Mononuclear cell (primary cell): ENCODE measurements around the gene RPN2. TPM values are rescaled to one million over a fixed set of nuclear protein-coding genes. Genes with fewer than 3 reads are reported as not detected.

Experiments used
- H3K27me3 ChIP-seq: 2 replicates; pipeline ENCODE4 v1.6.0; 2011; ENCODE audit warnings: low read length, control low read depth; ENCODE audit not compliant: insufficient read depth
- H3K4me1 ChIP-seq: 2 replicates; pipeline ENCODE4 v1.5.1; 2011; ENCODE audit warnings: mild to moderate bottlenecking, low read length, control low read depth; ENCODE audit not compliant: insufficient read depth
- H3K4me3 ChIP-seq: 2 replicates; pipeline ENCODE4 v1.5.1; 2011; ENCODE audit warnings: mild to moderate bottlenecking, low read length, moderate library complexity
- H3K9me3 ChIP-seq: 2 replicates; pipeline ENCODE4 v1.5.1; 2011; ENCODE audit warnings: low read depth, mild to moderate bottlenecking, control low read depth, low read length
- total RNA-seq: library from RNA; depleted of rRNA; stranded (reverse); fragments of >200 nt; gene quantifications from one replicate; pipeline ENCODE4 v1.2.3, GENCODE V29; 2012

RPN2 gene
- total RNA-seq, 1 donor, result 124 TPM

DNA sequence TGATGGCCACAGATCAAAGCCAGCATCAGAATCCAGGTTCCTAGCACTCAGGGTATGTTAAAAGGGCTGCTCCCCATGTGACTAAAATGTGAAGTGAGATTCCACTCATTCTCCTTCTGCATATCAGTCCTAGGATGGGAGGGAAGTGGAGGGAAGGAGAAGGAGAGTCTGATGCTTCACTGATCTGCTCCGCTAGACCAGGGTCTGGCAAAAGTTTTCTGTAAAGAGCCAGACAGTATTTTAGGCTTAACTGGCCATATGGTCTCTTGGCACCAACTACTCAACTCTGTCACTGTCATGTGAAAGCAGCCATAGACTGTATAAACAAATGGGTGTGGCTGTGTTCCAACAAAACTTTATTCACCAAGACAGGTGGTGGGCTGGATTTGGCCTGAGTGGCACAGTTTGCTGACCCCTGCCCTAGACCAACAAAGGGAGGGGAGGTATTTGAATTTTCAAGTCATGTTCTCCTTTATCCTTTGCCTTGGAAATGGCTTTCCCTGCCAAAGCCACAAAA lies 59.9 kb downstream of the RPN2 start:
- Histone ChIP-seq H3K4me1 (no peaks in the 10 kb centered on the region), H3K9me3 (no peaks in the 10 kb centered on the region), H3K4me3 (no peak overlapping the region), H3K27me3 (no peaks in the 10 kb centered on the region)

DNA sequence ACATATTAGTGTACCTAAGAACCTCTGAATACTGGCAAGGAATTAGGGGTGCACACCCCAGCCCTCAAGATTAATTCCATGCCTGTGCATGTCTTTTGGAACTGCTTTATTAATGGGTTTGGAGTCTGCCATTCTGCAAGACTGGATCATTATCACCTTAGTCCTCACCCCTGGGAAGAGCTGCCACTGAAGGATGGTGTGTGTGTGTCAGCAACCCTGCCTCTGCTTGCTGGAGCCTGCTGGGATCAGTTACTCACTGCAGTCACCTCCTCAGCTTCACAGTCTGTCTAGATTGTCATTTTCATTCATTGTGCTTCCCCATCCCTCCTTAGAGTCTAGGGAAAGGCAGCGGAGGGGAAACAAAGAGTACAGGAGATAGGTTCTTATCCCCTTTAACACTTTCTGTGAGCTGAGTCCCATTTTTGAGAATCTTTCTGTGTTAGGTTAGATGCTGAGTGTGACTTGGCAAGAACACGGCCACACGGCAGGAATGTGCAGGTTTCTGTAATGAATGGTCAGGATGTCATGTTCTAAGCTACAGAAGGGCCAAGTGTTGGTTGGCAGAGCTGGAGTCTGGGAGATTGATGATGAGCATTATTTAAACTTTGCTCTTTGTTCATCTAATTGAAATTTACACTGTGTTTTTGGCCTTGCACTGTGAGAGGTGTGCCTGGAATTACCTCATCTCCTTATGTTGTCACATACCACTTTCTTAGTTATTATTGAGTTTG lies 61.4 kb downstream of the RPN2 start:
- no peak overlapping the region for H3K4me3 ChIP-seq
- H3K9me3 ChIP-seq, result no peaks in the 10 kb centered on the region
- no peaks in the 10 kb centered on the region for H3K27me3 ChIP-seq
- no peaks in the 10 kb centered on the region for H3K4me1 ChIP-seq

- Histone ChIP-seq H3K9me3 (no peaks in the 10 kb centered on the region), H3K4me1 (no peaks in the 10 kb centered on the region), H3K27me3 (no peaks in the 10 kb centered on the region), H3K4me3 (no peak overlapping the region)
Measured at GRCh38 chr20:37242503-37242902, 63.4 kb downstream of the RPN2 start.

GRCh38 chr20:37243076-37243936 lies 64.2 kb downstream of the RPN2 start:
- no peaks in the 10 kb centered on the region for H3K4me1 ChIP-seq
- H3K4me3 ChIP-seq, result no peak overlapping the region
- H3K27me3 ChIP-seq, result no peaks in the 10 kb centered on the region
- no peaks in the 10 kb centered on the region for H3K9me3 ChIP-seq

- Histone ChIP-seq H3K4me1 (no peaks in the 10 kb centered on the region), H3K4me3 (no peak overlapping the region), H3K9me3 (no peaks in the 10 kb centered on the region)
Measured at GRCh38 chr20:37243937-37244571, 64.9 kb downstream of the RPN2 start.

DNA sequence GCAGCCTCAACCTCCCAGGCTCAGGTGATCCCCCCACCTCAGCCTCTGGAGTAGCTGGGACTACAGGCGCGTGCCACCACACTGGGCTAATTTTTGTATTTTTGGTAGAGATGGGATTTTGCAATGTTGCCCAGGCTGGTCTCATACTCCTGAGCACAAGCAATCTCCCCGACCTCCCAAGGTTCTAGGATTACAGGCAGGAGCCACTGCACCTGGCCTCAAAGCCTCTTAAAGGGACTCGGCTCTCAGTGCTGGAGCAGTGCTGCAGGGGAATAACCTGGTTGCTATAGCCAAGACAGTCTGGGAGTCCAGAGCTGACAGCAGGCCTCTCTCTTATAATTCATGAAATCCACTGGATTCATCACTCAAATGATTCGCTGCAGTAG lies 65.4 kb downstream of the RPN2 start:
- Histone ChIP-seq H3K4me3 (no peak overlapping the region), H3K27me3 (no peaks in the 10 kb centered on the region), H3K9me3 (no peaks in the 10 kb centered on the region), H3K4me1 (no peaks in the 10 kb centered on the region)

More at GRCh38 chr20:37243937-37244571, 64.9 kb downstream of the RPN2 start:
- no peaks in the 10 kb centered on the region for H3K27me3 ChIP-seq

GRCh38 chr20:37245216-37246150 lies 66.4 kb downstream of the RPN2 start:
- no peaks in the 10 kb centered on the region for H3K9me3 ChIP-seq
- no peaks in the 10 kb centered on the region for H3K27me3 ChIP-seq
- H3K4me1 ChIP-seq, result no peaks in the 10 kb centered on the region
- H3K4me3 ChIP-seq, result no peak overlapping the region

GRCh38 chr20:37246736-37247135 lies 67.6 kb downstream of the RPN2 start:
- no peaks in the 10 kb centered on the region for H3K9me3 ChIP-seq
- H3K27me3 ChIP-seq, result no peaks in the 10 kb centered on the region
- H3K4me1 ChIP-seq, result no peaks in the 10 kb centered on the region
- H3K4me3 ChIP-seq, result no peak overlapping the region

DNA sequence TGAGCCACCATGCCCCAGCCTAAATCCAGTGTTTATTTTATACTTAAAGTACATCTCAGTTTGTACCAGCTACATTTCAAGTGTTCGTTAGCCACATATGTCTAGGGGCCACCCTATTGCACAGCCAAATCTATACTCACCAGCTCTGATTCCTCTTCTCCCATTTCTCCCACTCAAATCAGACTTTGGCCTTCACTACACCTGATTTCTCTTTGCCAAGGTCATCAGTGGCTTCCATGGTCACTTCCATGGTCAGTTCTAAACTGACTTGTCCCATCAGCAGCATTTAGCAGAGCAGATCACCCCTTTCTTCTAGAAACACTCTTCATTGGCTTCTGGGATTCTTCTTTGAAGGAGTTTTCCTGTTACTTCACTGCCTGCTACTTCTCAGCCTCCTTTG lies 68.4 kb downstream of the RPN2 start:
- H3K27me3 ChIP-seq, result no peaks in the 10 kb centered on the region
- no peak overlapping the region for H3K4me3 ChIP-seq
- no peaks in the 10 kb centered on the region for H3K9me3 ChIP-seq
- no peaks in the 10 kb centered on the region for H3K4me1 ChIP-seq

DNA sequence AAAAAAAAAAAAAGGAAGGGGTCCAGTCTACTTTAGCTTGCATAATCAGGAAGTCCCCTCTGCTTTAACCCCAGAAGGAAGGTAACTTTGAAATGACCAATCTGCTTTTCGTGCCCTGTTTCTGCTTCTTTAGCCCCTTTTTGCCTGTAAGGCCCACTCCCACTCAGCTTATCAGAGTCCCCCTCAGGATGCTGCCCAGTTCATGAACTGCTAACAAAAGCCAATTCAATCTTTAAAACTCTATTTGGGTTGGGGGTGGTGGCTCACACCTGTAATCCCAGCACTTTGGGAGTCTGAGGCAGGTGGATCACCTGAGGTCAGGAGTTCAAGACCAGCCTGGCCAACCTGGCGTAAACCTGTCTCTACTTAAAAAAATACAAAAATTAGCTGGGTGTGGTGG lies 70.2 kb downstream of the RPN2 start:
- no peaks in the 10 kb centered on the region for H3K4me1 ChIP-seq
- no peaks in the 10 kb centered on the region for H3K27me3 ChIP-seq
- no peak overlapping the region for H3K4me3 ChIP-seq
- no peaks in the 10 kb centered on the region for H3K9me3 ChIP-seq

DNA sequence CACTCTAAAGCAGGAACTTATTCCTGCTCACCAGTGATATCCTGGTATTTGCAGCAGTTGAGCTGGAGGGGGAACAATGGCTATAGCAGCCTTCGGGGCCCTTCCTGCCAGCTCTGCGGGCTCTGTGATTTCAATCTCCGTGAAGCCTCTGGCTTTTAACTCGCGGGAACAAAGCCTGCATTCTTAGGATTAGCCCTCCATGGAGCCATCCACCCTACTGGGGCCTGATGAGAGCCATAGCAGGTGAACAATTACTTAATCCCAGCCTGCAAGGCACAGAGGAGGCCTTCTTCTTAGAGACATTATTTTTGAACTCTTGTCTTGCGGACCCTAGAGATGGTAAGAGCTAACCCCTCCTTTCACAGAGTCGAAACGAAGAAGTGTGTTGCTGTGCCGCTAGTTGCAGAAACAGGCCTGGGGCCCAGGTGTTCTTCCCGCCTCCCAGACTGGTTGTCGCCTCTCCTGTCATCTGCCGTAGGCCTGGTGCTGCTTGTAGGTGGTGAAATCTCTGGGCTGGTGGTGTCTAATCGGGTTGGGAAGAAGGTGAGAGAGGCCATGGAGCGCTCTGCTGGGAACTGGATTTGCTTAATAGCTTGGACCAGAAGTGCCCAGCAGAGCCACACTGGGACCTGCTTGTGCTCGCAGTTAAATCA lies 72.8 kb downstream of the RPN2 start:
- no peaks in the 10 kb centered on the region for H3K9me3 ChIP-seq
- no peaks in the 10 kb centered on the region for H3K27me3 ChIP-seq
- no peak overlapping the region for H3K4me3 ChIP-seq
- H3K4me1 ChIP-seq, result no peaks in the 10 kb centered on the region

DNA sequence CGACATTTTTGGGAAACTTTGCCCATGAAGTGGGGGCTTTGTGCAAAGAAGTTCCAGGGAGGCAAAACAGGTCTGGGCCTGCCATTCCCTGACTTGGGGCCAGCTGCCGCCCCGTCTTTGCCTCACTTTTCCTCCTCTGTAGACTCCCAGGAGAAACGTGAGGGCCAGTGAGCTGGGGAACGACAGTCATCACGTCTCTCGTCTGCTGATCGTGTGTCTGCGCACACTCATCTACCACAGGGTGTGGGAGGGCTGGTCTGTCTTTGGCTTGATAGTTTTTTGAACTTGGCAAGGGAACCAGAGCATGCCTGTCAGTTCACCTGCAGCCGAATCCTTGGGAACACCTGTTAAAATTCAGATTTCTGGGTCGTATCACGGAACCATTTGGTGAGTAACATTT lies 74.0 kb downstream of the RPN2 start:
- no peak overlapping the region for H3K4me3 ChIP-seq
- no peaks in the 10 kb centered on the region for H3K27me3 ChIP-seq
- H3K9me3 ChIP-seq, result no peaks in the 10 kb centered on the region
- no peaks in the 10 kb centered on the region for H3K4me1 ChIP-seq

GRCh38 chr20:37254114-37254878 lies 75.2 kb downstream of the RPN2 start:
- Histone ChIP-seq H3K4me1 (no peaks in the 10 kb centered on the region), H3K9me3 (no peaks in the 10 kb centered on the region), H3K4me3 (no peak overlapping the region), H3K27me3 (no peaks in the 10 kb centered on the region)
